Umbilical cord (tissue), 2 donors: ENCODE data around the gene GDPD4. TPM values are rescaled to one million over a fixed set of nuclear protein-coding genes. Genes with fewer than 3 reads are reported as not detected.

Source experiments
- DNase-seq: peaks from one replicate; pipeline ENCODE4 v3.0.0-alpha.2; 2015; ENCODE audit warnings: low spot score
- total RNA-seq: library from RNA; depleted of rRNA; stranded (reverse); fragments of >200 nt; gene quantifications from one replicate; pipeline ENCODE4 v1.2.3, GENCODE V29; 2014; ENCODE audit warnings: low replicate concordance; ENCODE audit not compliant: insufficient read depth

Gene GDPD4
- total RNA-seq, 1 donor from 2014 or later = 0.48 TPM

GRCh38 chr11:77206264-77207018, 95.0 kb downstream of the GDPD4 start:
- no peak for DNase-seq

GRCh38 chr11:77205467-77206263, 95.8 kb downstream of the GDPD4 start:
- DNase-seq = no peak

- DNase-seq = no peak
Observed at GRCh38 chr11:77204754-77205466, 96.6 kb downstream of the GDPD4 start.

DNA sequence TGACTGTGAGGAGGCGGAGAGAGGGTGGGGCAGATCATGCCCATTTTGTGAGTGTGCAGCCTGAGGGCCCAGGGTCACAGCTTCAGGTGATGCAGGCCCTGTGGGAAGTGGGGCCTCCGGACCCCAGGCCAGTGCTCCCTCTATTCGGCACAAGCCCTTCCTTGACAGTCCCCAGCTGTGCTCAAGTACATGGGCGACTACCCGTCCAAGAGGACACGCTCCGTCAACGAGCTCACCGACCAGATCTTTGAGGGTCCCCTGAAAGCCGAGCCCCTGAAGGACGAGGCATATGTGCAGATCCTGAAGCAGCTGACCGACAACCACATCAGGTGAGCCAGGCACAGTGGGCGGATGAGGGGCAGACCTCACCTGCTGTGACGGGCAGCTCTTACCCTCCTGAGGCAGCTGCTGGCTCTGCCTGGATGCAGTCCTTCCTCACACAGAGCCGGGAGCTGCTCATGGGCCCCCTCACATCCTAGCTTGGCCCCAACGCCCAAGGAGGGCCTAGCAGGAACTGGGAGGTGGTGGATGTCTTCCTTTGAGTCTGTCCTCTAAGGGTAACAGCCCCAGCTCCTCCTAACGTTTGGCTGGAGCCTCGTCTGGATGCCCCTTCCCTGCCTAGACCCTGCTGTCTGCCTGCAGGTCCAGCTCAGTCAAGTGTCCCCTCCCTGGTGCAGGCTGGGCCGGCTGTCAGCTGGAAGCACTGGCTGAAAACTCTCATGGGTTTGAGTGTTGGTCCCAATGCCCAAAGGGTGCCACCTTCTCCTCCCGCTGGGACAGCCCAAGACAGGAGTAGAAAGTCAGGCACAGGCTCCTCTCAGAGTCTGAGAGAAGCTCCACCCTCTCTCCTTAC, 97.4 kb downstream of the GDPD4 start:
- DNase-seq = no peak

GRCh38 chr11:77202941-77203900, 98.3 kb downstream of the GDPD4 start:
- DNase-seq = no peak

DNA sequence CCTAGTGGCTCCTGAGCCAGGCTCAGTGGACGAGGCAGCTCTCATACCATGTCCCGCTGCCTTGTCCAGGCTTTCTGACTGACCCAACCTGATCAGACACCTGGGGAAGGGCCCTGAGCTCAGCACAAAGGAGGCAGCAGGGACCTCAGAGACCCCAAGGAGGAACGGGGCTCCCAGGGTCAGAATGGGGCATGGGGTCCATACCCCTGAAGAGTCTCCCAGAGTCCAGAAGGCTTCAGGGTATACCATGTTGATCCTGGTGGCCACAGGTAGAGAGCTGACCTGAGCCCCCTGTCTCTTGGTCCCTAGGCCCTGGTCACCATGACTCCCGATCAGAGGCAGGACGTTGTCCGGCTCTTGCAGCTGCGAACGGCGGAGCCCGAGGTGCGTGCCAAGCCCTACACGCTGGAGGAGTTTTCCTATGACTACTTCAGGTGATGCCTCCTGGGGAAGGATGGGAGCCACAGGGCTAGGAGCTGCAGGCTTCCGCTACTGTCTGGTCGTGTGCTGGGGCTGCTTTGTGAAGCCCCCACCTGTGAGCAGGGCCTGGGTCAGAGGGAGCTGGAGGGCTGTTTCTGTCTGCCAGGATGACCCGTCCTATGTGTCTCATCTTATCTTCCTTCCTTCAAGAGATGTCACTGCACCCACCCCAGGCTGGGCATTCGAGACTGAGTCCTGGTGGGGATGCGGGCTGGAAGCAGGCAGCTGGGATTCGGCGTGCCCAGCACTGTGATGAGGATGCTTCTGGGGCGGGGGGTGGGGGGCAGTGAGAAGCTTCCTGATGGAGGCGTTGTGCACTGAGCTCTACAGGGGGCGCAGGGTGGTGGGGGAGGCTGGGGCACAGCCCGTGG, 99.3 kb downstream of the GDPD4 start:
- DNase-seq = no peak

- DNase-seq = no peak
Observed at GRCh38 chr11:77201370-77201769, 100.1 kb downstream of the GDPD4 start.

- DNase-seq = no peak
Observed at GRCh38 chr11:77200351-77201268, 100.9 kb downstream of the GDPD4 start.

- DNase-seq = no peak
Observed at GRCh38 chr11:77199137-77199745, 102.2 kb downstream of the GDPD4 start.

- DNase-seq = no peak
Observed at GRCh38 chr11:77198440-77198849, 103.0 kb downstream of the GDPD4 start.

DNA sequence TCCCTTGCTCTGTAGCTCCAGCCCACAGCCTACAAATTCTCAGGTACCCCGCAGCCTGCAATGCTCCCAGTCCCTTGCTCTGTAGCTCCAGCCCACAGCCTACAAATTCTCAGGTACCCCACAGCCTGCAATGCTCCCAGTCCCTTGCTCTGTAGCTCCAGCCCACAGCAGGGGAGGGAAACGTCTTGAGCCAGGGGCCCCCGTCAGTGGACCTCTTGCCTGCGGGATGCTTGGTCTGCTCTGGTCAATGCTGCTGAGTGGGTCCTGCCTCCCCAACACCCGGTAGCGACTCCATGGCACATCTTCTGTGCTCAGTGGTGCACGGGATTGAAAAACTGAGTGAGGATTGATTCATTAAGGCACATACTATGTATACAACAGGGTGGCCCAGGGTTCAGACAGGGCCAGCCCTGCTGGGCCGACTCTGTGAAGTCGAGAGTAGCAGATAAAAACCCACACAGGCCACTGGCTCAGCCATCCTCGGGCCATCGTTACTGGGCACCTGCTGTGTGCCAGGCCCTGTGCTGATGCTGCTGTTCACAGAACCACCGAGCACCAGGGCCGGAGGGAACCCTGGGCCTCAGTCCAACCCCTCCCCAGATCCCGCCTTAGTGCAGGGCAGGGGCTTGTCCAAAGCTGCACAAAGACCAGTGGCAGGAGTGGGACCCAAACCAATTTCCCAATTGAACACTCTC, 103.7 kb downstream of the GDPD4 start:
- no peak for DNase-seq

DNA sequence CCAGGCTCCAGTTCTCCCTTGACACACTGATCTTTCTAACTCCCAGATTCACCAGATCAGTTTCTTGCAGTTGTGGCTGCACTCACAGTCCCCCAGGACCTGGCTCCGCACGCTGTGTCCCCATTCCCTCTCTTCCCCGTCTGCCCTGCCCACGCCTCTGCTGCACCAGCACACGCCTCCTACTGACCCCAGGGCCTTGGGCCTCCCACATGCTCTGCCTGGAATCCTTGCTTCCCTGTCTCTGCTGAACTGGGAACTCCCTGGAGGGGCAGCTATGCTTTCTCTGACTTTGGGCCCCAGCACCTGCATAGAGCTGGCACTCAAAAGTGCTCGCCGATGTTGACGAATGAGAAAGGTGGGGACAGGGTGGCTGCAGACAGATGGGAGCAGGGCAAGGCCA, 104.5 kb downstream of the GDPD4 start:
- no peak for DNase-seq

DNA sequence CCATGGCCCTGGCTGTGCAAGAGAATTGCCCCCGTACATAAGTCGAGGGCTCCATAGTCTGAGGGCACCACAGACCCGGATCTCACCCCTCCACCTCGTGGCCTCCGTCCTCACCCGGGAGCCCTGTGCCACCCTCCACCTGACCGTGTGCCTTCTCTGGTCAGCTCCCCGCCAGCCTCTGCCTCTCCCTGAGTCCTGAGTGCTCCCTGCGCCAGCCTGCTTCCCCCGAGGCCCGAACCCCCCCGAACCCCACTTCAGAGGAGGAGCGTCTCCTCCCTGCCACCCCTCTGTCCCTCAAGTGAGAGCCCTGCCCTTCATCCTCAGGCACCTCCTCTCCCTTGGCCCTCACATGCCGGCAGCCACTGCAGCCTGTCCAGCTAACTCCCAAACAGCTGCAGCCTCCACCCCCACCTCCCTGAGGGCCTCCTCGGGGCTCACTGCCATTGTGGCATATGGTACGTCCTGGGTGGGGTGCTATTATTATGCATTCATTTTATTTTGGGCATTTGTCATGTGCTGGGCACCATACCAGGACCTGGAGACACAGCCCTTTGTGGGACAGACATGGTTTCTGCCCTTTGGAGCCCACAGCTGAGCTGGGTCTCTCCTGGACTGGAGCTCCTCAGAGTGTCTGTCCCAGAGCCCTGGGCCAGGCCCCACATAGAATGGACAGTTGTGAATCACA, 106.3 kb downstream of the GDPD4 start:
- no peak for DNase-seq

DNA sequence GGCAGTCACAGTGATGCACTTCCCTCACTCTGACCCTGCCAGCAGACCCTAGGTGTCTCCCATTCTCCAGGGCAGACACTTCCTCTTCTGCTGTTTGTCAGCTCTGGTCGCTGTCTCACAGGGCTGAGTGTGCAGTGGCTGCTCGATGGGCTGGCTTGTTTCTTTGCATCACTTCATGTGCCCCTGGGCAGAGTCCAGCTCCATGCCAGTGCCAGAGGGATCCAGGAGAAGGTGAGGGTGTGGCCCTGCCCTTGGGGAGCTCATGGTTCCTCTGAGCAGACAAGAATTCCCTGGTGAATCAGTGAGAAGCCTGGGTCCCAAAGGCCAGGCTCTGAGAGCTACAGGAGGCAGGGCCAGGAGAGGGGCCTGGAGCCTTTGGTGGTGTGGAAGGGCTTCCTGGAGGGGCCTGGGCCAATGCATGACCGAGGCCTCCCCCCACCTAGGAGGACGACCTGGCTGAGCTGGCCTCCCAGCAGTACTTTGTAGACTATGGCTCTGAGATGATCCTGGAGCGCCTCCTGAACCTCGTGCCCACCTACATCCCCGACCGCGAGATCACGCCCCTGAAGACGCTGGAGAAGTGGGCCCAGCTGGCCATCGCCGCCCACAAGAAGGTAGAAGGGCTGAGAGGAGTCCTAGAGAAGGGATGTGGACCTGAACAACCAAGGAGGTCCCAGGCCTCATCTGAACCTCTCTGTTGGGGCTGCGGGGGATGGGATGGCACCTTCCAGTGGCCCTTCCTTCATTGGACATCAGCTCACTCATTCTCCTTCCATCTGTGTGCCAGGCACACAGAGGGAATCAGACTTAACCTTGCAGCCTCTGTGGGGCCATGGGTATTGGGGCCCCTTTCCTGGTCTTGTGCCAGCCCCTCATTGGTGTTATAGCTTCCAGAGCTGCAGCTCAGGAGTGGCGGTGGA, 107.3 kb downstream of the GDPD4 start:
- DNase-seq = no peak

GRCh38 chr11:77193167-77193566, 108.3 kb downstream of the GDPD4 start:
- DNase-seq = no peak
